SK-N-MC (cell line): ENCODE results near the gene PRKCG.

Source experiments
- EZH2 ChIP-seq: fragments of 200-600 bp; sonication (generic); IDR thresholded peaks from one replicate; pipeline ENCODE4 v1.6.1; 2017; ENCODE audit warnings: antibody characterized with exemption
- FOXP2 ChIP-seq: optimal IDR thresholded peaks from 2 replicates; pipeline ENCODE3; 2011; ENCODE audit warnings: mild to moderate bottlenecking, moderate library complexity; ENCODE audit not compliant: insufficient read depth; ENCODE audit errors: extremely low read length, control extremely low read depth
- POLR2AphosphoS5 ChIP-seq: IDR thresholded peaks from 2 replicates; pipeline ENCODE4 v1.6.1; 2012; ENCODE audit warnings: mild to moderate bottlenecking, low read depth, low read length, borderline replicate concordance

- TF ChIP-seq EZH2 (no peak), POLR2AphosphoS5 (no peak), FOXP2 (no peak)
Measured at GRCh38 chr19:53896682-53897081, 14.7 kb downstream of the PRKCG start.
